PFSK-1 (cell line): ENCODE measurements around the gene ARL4D.

Experiments used
- FOXP2 ChIP-seq: optimal IDR thresholded peaks from 2 replicates; pipeline ENCODE3; 2011; ENCODE audit warnings: borderline replicate concordance, control low read depth, inconsistent platforms; ENCODE audit not compliant: insufficient read depth; ENCODE audit errors: extremely low read length, extremely low read depth
- POLR2AphosphoS5 ChIP-seq: IDR thresholded peaks from 2 replicates; pipeline ENCODE4 v1.6.1; 2012; ENCODE audit warnings: low read depth, mild to moderate bottlenecking, control low read depth, low read length, moderate library complexity
- REST ChIP-seq, 2 experiments: IDR thresholded peaks; 2 replicates each; pipeline versions ENCODE4 v1.6.1 to v1.8.0; 2011 to 2012; ENCODE audit warnings: low read depth in 2 of 2, low read length in 2 of 2, control low read depth in 1 of 2, inconsistent platforms in 1 of 2, mild to moderate bottlenecking in 1 of 2, moderate library complexity in 1 of 2; ENCODE audit not compliant: insufficient read depth in 1 of 2
- SIN3A ChIP-seq: IDR thresholded peaks from 2 replicates; pipeline ENCODE4 v1.6.1; 2012; ENCODE audit warnings: mild to moderate bottlenecking, low read length, moderate library complexity, borderline replicate concordance; ENCODE audit not compliant: insufficient read depth
- TAF1 ChIP-seq: IDR thresholded peaks from 2 replicates; pipeline ENCODE4 v1.6.1; 2012; ENCODE audit warnings: low read length, control low read depth, borderline replicate concordance; ENCODE audit not compliant: insufficient read depth

The ARL4D gene

GRCh38 chr17:43405861-43406260, 7.1 kb downstream of the ARL4D start:
- TF ChIP-seq SIN3A (no peak), POLR2AphosphoS5 (no peak), FOXP2 (no peak), REST (IDR thresholded peaks at IDR 0.05; ENCODE audit: insufficient read depth in 1 of 2, low read depth in 2 of 2, low read length in 2 of 2) (no peak), TAF1 (no peak)

GRCh38 chr17:43406676-43407645, 8.2 kb downstream of the ARL4D start:
- TF ChIP-seq FOXP2: no peak
- TF ChIP-seq POLR2AphosphoS5: no peak
- TF ChIP-seq TAF1: no peak
- TF ChIP-seq REST (IDR thresholded peaks at IDR 0.05; ENCODE audit: insufficient read depth in 1 of 2, low read depth in 2 of 2, low read length in 2 of 2): no peak
- TF ChIP-seq SIN3A: no peak

GRCh38 chr17:43409131-43409530, 10.3 kb downstream of the ARL4D start:
- TF ChIP-seq FOXP2 (no peak), TAF1 (no peak), REST (IDR thresholded peaks at IDR 0.05; ENCODE audit: insufficient read depth in 1 of 2, low read depth in 2 of 2, low read length in 2 of 2) (no peak), POLR2AphosphoS5 (no peak), SIN3A (no peak)

GRCh38 chr17:43410557-43411368, 12.0 kb downstream of the ARL4D start:
- TF ChIP-seq REST (IDR thresholded peaks at IDR 0.05; ENCODE audit: insufficient read depth in 1 of 2, low read depth in 2 of 2, low read length in 2 of 2) (no peak), POLR2AphosphoS5 (no peak), FOXP2 (no peak), SIN3A (no peak), TAF1 (no peak)
